SIG-M5 treated with dmso at 0.1 percent for 504 hours (cell line): Measurements from ENCODE around the gene PRKCI.
A peak's percentile ranks its signal among the peaks of the same experiment; 100 is the strongest.
"Not testable (repeated sequence)": the region's sequence is repeated elsewhere in the genome, so short reads cannot be mapped to it uniquely, and the experiment has no call there.

ENCODE experiments used
- DNase-seq: peaks from one replicate; lab custom pipeline; 2025; ENCODE audit not compliant: unreplicated experiment; lab: John Stamatoyannopoulos, UW

Gene PRKCI

GRCh38 chr3:170222647-170223541, 670 bp downstream of the PRKCI start:
- DNase-seq, result peak; percentile 62

- DNase-seq, result no peak
Observed at GRCh38 chr3:170225166-170225565, 2.9 kb downstream of the PRKCI start.

GRCh38 chr3:170226426-170226960, 4.3 kb downstream of the PRKCI start:
- DNase-seq, result no peak

GRCh38 chr3:170228093-170228766, 6.0 kb downstream of the PRKCI start:
- DNase-seq, result no peak

GRCh38 chr3:170232266-170232665, 10.0 kb downstream of the PRKCI start:
- DNase-seq, result no peak

GRCh38 chr3:170233530-170233929, 11.3 kb downstream of the PRKCI start:
- DNase-seq, result peak; percentile 65

GRCh38 chr3:170240142-170240541, 17.9 kb downstream of the PRKCI start:
- DNase-seq, result no peak

GRCh38 chr3:170240671-170241070, 18.4 kb downstream of the PRKCI start:
- DNase-seq, result peak; percentile 42

- DNase-seq, result no peak
Observed at GRCh38 chr3:170244576-170244975, 22.4 kb downstream of the PRKCI start.

- DNase-seq, result no peak
Observed at GRCh38 chr3:170247875-170248274, 25.7 kb downstream of the PRKCI start.

GRCh38 chr3:170256597-170256996, 34.4 kb downstream of the PRKCI start:
- DNase-seq, result no peak

GRCh38 chr3:170257145-170257544, 34.9 kb downstream of the PRKCI start:
- no peak for DNase-seq

- DNase-seq, result no peak
Observed at GRCh38 chr3:170258105-170258487, 35.9 kb downstream of the PRKCI start.

GRCh38 chr3:170259907-170260306, 37.7 kb downstream of the PRKCI start:
- DNase-seq, result no peak

- no peak for DNase-seq
Observed at GRCh38 chr3:170267793-170268192, 45.6 kb downstream of the PRKCI start.

- DNase-seq, result not testable (repeated sequence)
Observed at GRCh38 chr3:170269673-170270254, 47.5 kb downstream of the PRKCI start.

- DNase-seq, result no peak
Observed at GRCh38 chr3:170270282-170270881, 48.2 kb downstream of the PRKCI start.

GRCh38 chr3:170274641-170275040, 52.4 kb downstream of the PRKCI start:
- no peak for DNase-seq

GRCh38 chr3:170275832-170276231, 53.6 kb downstream of the PRKCI start:
- DNase-seq, result no peak

- not testable (repeated sequence) for DNase-seq
Observed at GRCh38 chr3:170277311-170277710, 55.1 kb downstream of the PRKCI start.
